ENCODE data around the gene AHDC1.

DNA sequence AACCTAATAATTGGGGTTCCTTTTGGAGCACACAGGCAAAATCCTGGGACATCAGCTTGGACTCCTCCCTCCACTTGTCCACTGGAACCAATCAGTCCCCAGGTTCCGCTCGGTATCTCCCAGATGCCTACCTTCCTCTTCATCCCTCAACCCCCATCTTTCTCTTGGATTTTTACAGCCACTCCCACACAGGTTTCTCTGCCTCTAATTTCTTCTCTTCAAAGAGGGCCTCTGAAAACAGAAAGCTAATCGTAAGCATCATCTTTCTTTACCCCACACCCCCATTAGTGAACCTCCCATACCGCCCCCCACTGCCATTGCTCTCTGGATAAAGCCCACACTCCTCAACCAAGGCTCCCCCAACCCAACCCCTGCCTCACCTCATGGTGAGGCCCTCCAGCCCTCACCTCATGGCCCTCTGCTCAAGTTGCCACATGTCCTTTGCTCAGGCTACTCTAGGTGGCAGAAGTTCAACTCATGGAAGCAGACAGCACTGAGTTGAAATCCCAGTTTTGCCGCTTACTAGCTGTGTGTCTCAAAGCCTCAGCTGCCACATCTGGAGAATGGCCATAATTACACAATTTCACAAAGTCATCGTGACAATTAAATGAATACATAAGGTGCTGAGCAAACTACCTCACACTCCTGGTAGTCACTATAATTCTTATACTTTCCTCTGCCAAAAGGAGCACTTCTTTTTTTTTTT lies 95.8 kb downstream of the AHDC1 start:
- TF ChIP-seq, protein P1, sequence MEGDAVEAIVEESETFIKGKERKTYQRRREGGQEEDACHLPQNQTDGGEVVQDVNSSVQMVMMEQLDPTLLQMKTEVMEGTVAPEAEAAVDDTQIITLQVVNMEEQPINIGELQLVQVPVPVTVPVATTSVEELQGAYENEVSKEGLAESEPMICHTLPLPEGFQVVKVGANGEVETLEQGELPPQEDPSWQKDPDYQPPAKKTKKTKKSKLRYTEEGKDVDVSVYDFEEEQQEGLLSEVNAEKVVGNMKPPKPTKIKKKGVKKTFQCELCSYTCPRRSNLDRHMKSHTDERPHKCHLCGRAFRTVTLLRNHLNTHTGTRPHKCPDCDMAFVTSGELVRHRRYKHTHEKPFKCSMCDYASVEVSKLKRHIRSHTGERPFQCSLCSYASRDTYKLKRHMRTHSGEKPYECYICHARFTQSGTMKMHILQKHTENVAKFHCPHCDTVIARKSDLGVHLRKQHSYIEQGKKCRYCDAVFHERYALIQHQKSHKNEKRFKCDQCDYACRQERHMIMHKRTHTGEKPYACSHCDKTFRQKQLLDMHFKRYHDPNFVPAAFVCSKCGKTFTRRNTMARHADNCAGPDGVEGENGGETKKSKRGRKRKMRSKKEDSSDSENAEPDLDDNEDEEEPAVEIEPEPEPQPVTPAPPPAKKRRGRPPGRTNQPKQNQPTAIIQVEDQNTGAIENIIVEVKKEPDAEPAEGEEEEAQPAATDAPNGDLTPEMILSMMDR (conservative IDR thresholded peaks at IDR 0.05; ENCODE audit: low read length): peak; percentile 63
- no peak for TF ChIP-seq EZH2phosphoT487 (IDR thresholded peaks at IDR 0.05; ENCODE audit: borderline replicate concordance, low read depth, low read length)
